ENCODE results near the gene EMC1.

- TF ChIP-seq, protein P1, sequence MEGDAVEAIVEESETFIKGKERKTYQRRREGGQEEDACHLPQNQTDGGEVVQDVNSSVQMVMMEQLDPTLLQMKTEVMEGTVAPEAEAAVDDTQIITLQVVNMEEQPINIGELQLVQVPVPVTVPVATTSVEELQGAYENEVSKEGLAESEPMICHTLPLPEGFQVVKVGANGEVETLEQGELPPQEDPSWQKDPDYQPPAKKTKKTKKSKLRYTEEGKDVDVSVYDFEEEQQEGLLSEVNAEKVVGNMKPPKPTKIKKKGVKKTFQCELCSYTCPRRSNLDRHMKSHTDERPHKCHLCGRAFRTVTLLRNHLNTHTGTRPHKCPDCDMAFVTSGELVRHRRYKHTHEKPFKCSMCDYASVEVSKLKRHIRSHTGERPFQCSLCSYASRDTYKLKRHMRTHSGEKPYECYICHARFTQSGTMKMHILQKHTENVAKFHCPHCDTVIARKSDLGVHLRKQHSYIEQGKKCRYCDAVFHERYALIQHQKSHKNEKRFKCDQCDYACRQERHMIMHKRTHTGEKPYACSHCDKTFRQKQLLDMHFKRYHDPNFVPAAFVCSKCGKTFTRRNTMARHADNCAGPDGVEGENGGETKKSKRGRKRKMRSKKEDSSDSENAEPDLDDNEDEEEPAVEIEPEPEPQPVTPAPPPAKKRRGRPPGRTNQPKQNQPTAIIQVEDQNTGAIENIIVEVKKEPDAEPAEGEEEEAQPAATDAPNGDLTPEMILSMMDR (IDR thresholded peaks at IDR 0.05): no peak
- no peak for TF ChIP-seq RCOR1 (IDR thresholded peaks at IDR 0.05; ENCODE audit: low read depth, low read length)
- no peak for TF ChIP-seq CHD4 (IDR thresholded peaks at IDR 0.05; ENCODE audit: borderline replicate concordance)
- no peak for TF ChIP-seq EP300 (IDR thresholded peaks at IDR 0.05)
- no peak for TF ChIP-seq CBX2 (IDR thresholded peaks at IDR 0.05; ENCODE audit: borderline replicate concordance, low read depth)
- TF ChIP-seq POLR2A (IDR thresholded peaks at IDR 0.05; ENCODE audit: low read length): no peak
- no peak for TF ChIP-seq MAX (IDR thresholded peaks at IDR 0.05)
- TF ChIP-seq FOSB (CRISPR knock-in tag; IDR thresholded peaks at IDR 0.05): no peak
- TF ChIP-seq MYC (IDR thresholded peaks at IDR 0.05; ENCODE audit: borderline replicate concordance, low read length): no peak
- TF ChIP-seq JUN (IDR thresholded peaks at IDR 0.05): no peak
- TF ChIP-seq, protein P2, sequence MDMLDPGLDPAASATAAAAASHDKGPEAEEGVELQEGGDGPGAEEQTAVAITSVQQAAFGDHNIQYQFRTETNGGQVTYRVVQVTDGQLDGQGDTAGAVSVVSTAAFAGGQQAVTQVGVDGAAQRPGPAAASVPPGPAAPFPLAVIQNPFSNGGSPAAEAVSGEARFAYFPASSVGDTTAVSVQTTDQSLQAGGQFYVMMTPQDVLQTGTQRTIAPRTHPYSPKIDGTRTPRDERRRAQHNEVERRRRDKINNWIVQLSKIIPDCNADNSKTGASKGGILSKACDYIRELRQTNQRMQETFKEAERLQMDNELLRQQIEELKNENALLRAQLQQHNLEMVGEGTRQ (IDR thresholded peaks at IDR 0.05): no peak
- no peak for TF ChIP-seq MAZ (IDR thresholded peaks at IDR 0.05; ENCODE audit: borderline replicate concordance, low read depth, low read length)
- no peak for TF ChIP-seq RARB (CRISPR knock-in tag; IDR thresholded peaks at IDR 0.05)
- TF ChIP-seq HDAC2 (IDR thresholded peaks at IDR 0.05): no peak
Observed at GRCh38 chr1:19294638-19295037, 43.3 kb upstream of the EMC1 start.

All from A549 (cell line).